Astrocyte (in vitro differentiated cells and primary cell): Measurements from ENCODE around the gene NPAS3. TPM values are rescaled to one million over a fixed set of nuclear protein-coding genes. Genes with fewer than 3 reads are reported as not detected.

Source experiments
- DNase-seq: peaks from one replicate; pipeline ENCODE4 v3.0.0-alpha.2; 2010; ENCODE audit warnings: low read depth
- FAIRE-seq: peaks from 2 replicates; lab custom pipeline; 2011; peaks lifted over from hg19 to GRCh38; lab: Jason Lieb, UNC
- H2AFZ ChIP-seq: 2 replicates; pipeline ENCODE4 v1.6.0; 2012; ENCODE audit warnings: low read depth, low read length, inconsistent platforms
- H3K27ac ChIP-seq: 2 replicates; pipeline ENCODE4 v1.5.1; 2011; ENCODE audit warnings: low read depth, low read length, inconsistent platforms
- H3K27me3 ChIP-seq: 2 replicates; pipeline ENCODE4 v1.6.0; 2011; ENCODE audit warnings: low read length, inconsistent platforms; ENCODE audit not compliant: insufficient read depth
- H3K36me3 ChIP-seq: 2 replicates; pipeline ENCODE4 v1.5.1; 2011; ENCODE audit warnings: low read length, inconsistent platforms; ENCODE audit not compliant: insufficient read depth
- H3K4me1 ChIP-seq: 2 replicates; pipeline ENCODE4 v1.5.1; 2011; ENCODE audit warnings: low read length, inconsistent platforms; ENCODE audit not compliant: insufficient read depth
- H3K4me2 ChIP-seq: 2 replicates; pipeline ENCODE4 v1.6.0; 2012; ENCODE audit warnings: low read length, inconsistent platforms
- H3K4me3 ChIP-seq: 2 replicates; pipeline ENCODE4 v1.5.1; 2011; ENCODE audit warnings: low read depth, mild to moderate bottlenecking, low read length, inconsistent platforms; ENCODE audit not compliant: insufficient read depth
- H3K79me2 ChIP-seq: 2 replicates; pipeline ENCODE4 v1.6.0; 2012; ENCODE audit warnings: mild to moderate bottlenecking, low read length, inconsistent platforms; ENCODE audit not compliant: insufficient read depth
- H3K9ac ChIP-seq: 2 replicates; pipeline ENCODE4 v1.6.0; 2012; ENCODE audit warnings: mild to moderate bottlenecking, low read length, inconsistent platforms
- H3K9me3 ChIP-seq: 2 replicates; pipeline ENCODE4 v1.5.1; 2012; ENCODE audit warnings: low read depth, mild to moderate bottlenecking, low read length, inconsistent platforms; ENCODE audit not compliant: insufficient read depth
- H4K20me1 ChIP-seq: 2 replicates; pipeline ENCODE4 v1.6.0; 2012; ENCODE audit warnings: low read length, inconsistent platforms; ENCODE audit not compliant: insufficient read depth
- H3K27ac Mint-ChIP-seq: one replicate; pipeline ENCODE4 v1.8.0; 2021; ENCODE audit warnings: mild to moderate bottlenecking, mixed read lengths; ENCODE audit not compliant: unreplicated experiment
- H3K27me3 Mint-ChIP-seq: one replicate; pipeline ENCODE4 v1.8.0; 2021; ENCODE audit warnings: low read depth, mixed read lengths; ENCODE audit not compliant: unreplicated experiment
- H3K36me3 Mint-ChIP-seq: one replicate; pipeline ENCODE4 v1.8.0; 2021; ENCODE audit warnings: low read depth, mixed read lengths; ENCODE audit not compliant: unreplicated experiment
- H3K4me1 Mint-ChIP-seq: one replicate; pipeline ENCODE4 v1.8.0; 2021; ENCODE audit warnings: low read depth, mixed read lengths; ENCODE audit not compliant: unreplicated experiment
- H3K4me3 Mint-ChIP-seq: one replicate; pipeline ENCODE4 v1.8.0; 2021; ENCODE audit warnings: mild to moderate bottlenecking, moderate library complexity, mixed read lengths; ENCODE audit not compliant: unreplicated experiment
- H3K9me3 Mint-ChIP-seq: one replicate; pipeline ENCODE4 v1.8.0; 2021; ENCODE audit warnings: mild to moderate bottlenecking, mixed read lengths; ENCODE audit not compliant: unreplicated experiment
- CTCF ChIP-seq: IDR thresholded peaks from 2 replicates; pipeline ENCODE4 v1.5.1; 2011; ENCODE audit warnings: low read depth, mild to moderate bottlenecking, inconsistent platforms, low read length, moderate library complexity; ENCODE audit not compliant: insufficient read depth
- EZH2 ChIP-seq: IDR thresholded peaks from 2 replicates; pipeline ENCODE4 v1.6.1; 2012; ENCODE audit warnings: mild to moderate bottlenecking, low read length, inconsistent platforms; ENCODE audit not compliant: insufficient read depth
- total RNA-seq: library from RNA; stranded (reverse); gene quantifications from 2 replicates; pipeline ENCODE4 v1.2.1, GENCODE V29; 2021

NPAS3 gene
- total RNA-seq, 1 donor from 2014 or later = 2.6 TPM

- Mint-ChIP-seq H3K27ac (no peak overlapping the region), H3K36me3 (no peaks in the 10 kb centered on the region)
- FAIRE-seq = no peak
Measured at GRCh38 chr14:32906672-32907071, 32.0 kb upstream of the NPAS3 start.

GRCh38 chr14:32908196-32909084 is 30.2 kb upstream of the NPAS3 start:
- no peak for TF ChIP-seq EZH2
- no peak for TF ChIP-seq CTCF
- no peak overlapping the region for H3K4me2 ChIP-seq
- H2AFZ ChIP-seq = no peak overlapping the region
- Mint-ChIP-seq H3K36me3 (no peaks in the 10 kb centered on the region), H3K27ac (no peak overlapping the region), H3K4me1 (no peaks in the 10 kb centered on the region), H3K27me3 (no peaks in the 10 kb centered on the region), H3K4me3 (no peak overlapping the region), H3K9me3 (no peaks in the 10 kb centered on the region)
- no peaks in the 10 kb centered on the region for H3K27me3 ChIP-seq
- DNase-seq = no peak
- H3K4me3 ChIP-seq = no peak overlapping the region
- no peaks in the 10 kb centered on the region for H3K4me1 ChIP-seq
- no peaks in the 10 kb centered on the region for H3K79me2 ChIP-seq
- no peak overlapping the region for H3K27ac ChIP-seq
- no peaks in the 10 kb centered on the region for H4K20me1 ChIP-seq
- H3K36me3 ChIP-seq = no peaks in the 10 kb centered on the region
- H3K9me3 ChIP-seq = no peaks in the 10 kb centered on the region
- no peak for FAIRE-seq
- H3K9ac ChIP-seq = no peak overlapping the region

More at GRCh38 chr14:32906672-32907071, 32.0 kb upstream of the NPAS3 start:
- H3K4me3 Mint-ChIP-seq = no peak overlapping the region
- TF ChIP-seq CTCF (no peak), EZH2 (no peak)
- H3K79me2 ChIP-seq = no peaks in the 10 kb centered on the region
- H3K9ac ChIP-seq = no peak overlapping the region
- no peak overlapping the region for H2AFZ ChIP-seq
- no peak overlapping the region for H3K4me3 ChIP-seq
- H3K9me3 ChIP-seq = no peaks in the 10 kb centered on the region
- H3K36me3 ChIP-seq = no peaks in the 10 kb centered on the region
- no peak overlapping the region for H3K4me2 ChIP-seq
- no peaks in the 10 kb centered on the region for H3K27me3 Mint-ChIP-seq
- no peaks in the 10 kb centered on the region for H4K20me1 ChIP-seq
- DNase-seq = no peak
- no peaks in the 10 kb centered on the region for H3K27me3 ChIP-seq
- no peaks in the 10 kb centered on the region for H3K9me3 Mint-ChIP-seq
- H3K4me1 Mint-ChIP-seq = no peaks in the 10 kb centered on the region
- no peaks in the 10 kb centered on the region for H3K4me1 ChIP-seq
- no peak overlapping the region for H3K27ac ChIP-seq

- Mint-ChIP-seq H3K27me3 (no peaks in the 10 kb centered on the region), H3K27ac (no peak overlapping the region), H3K36me3 (no peaks in the 10 kb centered on the region), H3K4me3 (no peak overlapping the region), H3K9me3 (peaks cover 5% of the 10 kb centered on the region), H3K4me1 (peaks cover 11% of the 10 kb centered on the region)
- Histone ChIP-seq H3K4me2 (no peak overlapping the region), H3K4me1 (no peaks in the 10 kb centered on the region), H2AFZ (no peak overlapping the region), H3K79me2 (no peaks in the 10 kb centered on the region), H3K36me3 (no peaks in the 10 kb centered on the region), H3K9me3 (no peaks in the 10 kb centered on the region), H4K20me1 (no peaks in the 10 kb centered on the region), H3K9ac (no peak overlapping the region), H3K27ac (no peak overlapping the region), H3K27me3 (no peaks in the 10 kb centered on the region), H3K4me3 (no peak overlapping the region)
- TF ChIP-seq CTCF = peak; percentile 40
- no peak for TF ChIP-seq EZH2
- FAIRE-seq = no peak
- DNase-seq = peak; percentile 50
Measured at GRCh38 chr14:32913725-32914124, 25.0 kb upstream of the NPAS3 start.
